Glutamatergic neuron (in vitro differentiated cells): ENCODE measurements around the gene OLFM1. TPM values are rescaled to one million over a fixed set of nuclear protein-coding genes. Genes with fewer than 3 reads are reported as not detected.

Source experiments
- DNase-seq: peaks from one replicate; pipeline ENCODE4 v3.0.0; 2022
- H3K27ac Mint-ChIP-seq: one replicate; pipeline ENCODE4 v1.8.0; 2020; ENCODE audit warnings: mild to moderate bottlenecking, mixed read lengths, inconsistent platforms; ENCODE audit not compliant: unreplicated experiment
- H3K27me3 Mint-ChIP-seq: one replicate; pipeline ENCODE4 v1.8.0; 2020; ENCODE audit warnings: mild to moderate bottlenecking, moderate library complexity, mixed read lengths, inconsistent platforms; ENCODE audit not compliant: unreplicated experiment
- H3K36me3 Mint-ChIP-seq: one replicate; pipeline ENCODE4 v1.8.0; 2020; ENCODE audit warnings: mild to moderate bottlenecking, mixed read lengths, inconsistent platforms; ENCODE audit not compliant: unreplicated experiment
- H3K4me1 Mint-ChIP-seq: one replicate; pipeline ENCODE4 v1.8.0; 2020; ENCODE audit warnings: mild to moderate bottlenecking, low read depth, mixed read lengths, inconsistent platforms; ENCODE audit not compliant: unreplicated experiment
- H3K4me3 Mint-ChIP-seq: one replicate; pipeline ENCODE4 v1.8.0; 2020; ENCODE audit warnings: mild to moderate bottlenecking, mixed read lengths, inconsistent platforms; ENCODE audit not compliant: unreplicated experiment
- H3K9me3 Mint-ChIP-seq: one replicate; pipeline ENCODE4 v1.8.0; 2020; ENCODE audit warnings: mild to moderate bottlenecking, moderate library complexity, mixed read lengths, inconsistent platforms; ENCODE audit not compliant: unreplicated experiment
- total RNA-seq: library from RNA; stranded (reverse); fragmentation: NEBNext Ultra II Directional; extraction: Animal tissue kit (Norgen Biotek cat#: 25700); gene quantifications from one replicate; pipeline ENCODE4 v1.2.1, GENCODE V29; 2021; ENCODE audit not compliant: unreplicated experiment
- TF ChIP-seq, protein P1 (sequence below): fragments of 200-600 bp; sonication (generic); IDR thresholded peaks from one replicate; pipeline ENCODE4 v1.5.0; 2021; ENCODE audit not compliant: partially characterized antibody, unreplicated experiment

OLFM1 gene
- total RNA-seq, 1 donor from 2014 or later, result 387 TPM

DNA sequence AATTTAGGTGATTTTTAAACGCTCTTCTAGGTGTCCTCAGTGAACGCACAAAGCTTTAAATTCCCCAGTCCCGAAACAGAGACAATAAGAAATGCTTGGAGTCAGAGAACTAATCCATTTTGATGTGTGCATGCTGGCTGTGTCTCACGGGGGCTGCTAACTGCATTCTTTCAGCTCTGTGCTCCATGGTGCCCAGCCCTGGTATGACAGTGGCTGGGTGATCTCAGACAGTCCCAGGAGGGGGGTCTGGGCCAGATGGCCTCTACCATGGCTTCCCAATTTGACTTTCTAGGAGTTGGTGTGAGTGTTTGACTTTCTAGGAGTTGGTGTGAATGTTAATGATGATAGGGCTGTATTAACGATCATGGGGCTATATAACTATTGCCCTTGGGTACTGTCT is 12.1 kb downstream of the OLFM1 start:
- H3K27ac Mint-ChIP-seq, result peak overlapping the region; percentile 57
- peak overlapping the region; percentile 73 for H3K4me3 Mint-ChIP-seq
- H3K36me3 Mint-ChIP-seq, result peaks cover 10% of the 10 kb centered on the region
- H3K4me1 Mint-ChIP-seq, result peaks cover 70% of the 10 kb centered on the region
- DNase-seq, result no peak
- H3K27me3 Mint-ChIP-seq, result peaks cover 5% of the 10 kb centered on the region
- peaks cover 13% of the 10 kb centered on the region for H3K9me3 Mint-ChIP-seq
- TF ChIP-seq, protein P1, sequence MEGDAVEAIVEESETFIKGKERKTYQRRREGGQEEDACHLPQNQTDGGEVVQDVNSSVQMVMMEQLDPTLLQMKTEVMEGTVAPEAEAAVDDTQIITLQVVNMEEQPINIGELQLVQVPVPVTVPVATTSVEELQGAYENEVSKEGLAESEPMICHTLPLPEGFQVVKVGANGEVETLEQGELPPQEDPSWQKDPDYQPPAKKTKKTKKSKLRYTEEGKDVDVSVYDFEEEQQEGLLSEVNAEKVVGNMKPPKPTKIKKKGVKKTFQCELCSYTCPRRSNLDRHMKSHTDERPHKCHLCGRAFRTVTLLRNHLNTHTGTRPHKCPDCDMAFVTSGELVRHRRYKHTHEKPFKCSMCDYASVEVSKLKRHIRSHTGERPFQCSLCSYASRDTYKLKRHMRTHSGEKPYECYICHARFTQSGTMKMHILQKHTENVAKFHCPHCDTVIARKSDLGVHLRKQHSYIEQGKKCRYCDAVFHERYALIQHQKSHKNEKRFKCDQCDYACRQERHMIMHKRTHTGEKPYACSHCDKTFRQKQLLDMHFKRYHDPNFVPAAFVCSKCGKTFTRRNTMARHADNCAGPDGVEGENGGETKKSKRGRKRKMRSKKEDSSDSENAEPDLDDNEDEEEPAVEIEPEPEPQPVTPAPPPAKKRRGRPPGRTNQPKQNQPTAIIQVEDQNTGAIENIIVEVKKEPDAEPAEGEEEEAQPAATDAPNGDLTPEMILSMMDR, result no peak

DNA sequence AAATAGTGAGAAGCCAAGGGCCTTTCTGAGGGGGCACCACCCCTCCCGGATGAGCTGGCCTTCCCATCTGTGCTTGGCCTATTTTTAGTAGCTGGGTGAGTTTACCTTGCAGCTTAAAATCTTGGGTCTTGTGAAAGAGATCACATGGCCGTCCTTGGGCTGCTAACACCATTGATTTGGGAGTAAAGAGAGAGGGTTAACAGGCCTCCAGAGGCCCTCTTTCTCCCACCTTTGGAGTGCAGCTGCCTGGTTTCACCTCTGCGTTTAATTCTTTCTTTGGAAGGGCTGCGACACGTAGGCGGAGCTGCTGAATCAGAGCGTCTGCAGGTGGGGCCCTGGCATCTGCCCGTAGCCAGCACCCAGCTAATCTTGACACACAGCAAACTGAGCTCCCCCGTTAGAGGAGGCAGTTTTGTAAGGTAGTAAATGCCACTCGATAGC is 12.8 kb downstream of the OLFM1 start:
- peak overlapping the region; percentile 73 for H3K4me3 Mint-ChIP-seq
- TF ChIP-seq, protein P1, result no peak
- no peak for DNase-seq
- H3K9me3 Mint-ChIP-seq, result peaks cover 9% of the 10 kb centered on the region
- peaks cover 10% of the 10 kb centered on the region for H3K36me3 Mint-ChIP-seq
- H3K4me1 Mint-ChIP-seq, result peaks cover 66% of the 10 kb centered on the region
- H3K27me3 Mint-ChIP-seq, result peaks cover 7% of the 10 kb centered on the region
- no peak overlapping the region for H3K27ac Mint-ChIP-seq

DNA sequence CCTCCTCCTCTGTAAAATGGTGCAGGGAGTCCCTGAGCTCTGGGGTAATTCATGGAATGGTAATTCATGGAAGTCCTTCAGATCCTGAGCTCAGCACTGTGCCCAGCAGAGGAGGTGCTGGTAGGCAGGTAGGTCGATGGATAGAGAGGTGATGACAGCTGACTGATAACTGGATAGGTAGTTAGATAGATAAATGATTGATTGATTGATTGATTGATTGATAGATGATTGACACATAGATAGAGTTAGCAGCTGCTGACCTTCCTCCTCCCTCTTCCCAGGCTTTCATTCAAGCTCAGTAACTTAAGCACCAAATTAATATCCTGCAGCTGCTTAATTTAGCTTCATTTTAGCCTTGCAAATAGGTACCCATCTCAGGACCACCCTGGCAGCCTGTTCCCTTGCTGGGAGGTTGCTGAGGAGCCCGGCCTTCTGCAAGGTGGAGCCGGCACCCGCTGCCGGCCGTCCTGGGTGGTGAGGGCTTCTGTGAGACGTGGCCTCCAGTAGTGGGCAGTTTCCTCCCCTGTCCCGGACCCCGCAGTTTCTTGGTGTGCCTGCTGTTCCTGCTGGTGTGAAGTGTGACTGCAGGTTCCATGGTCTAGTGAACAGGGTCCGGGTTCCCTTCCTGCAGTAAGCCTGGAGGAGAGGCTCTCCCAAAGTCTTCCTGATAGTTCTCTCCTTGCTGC is 13.4 kb downstream of the OLFM1 start:
- H3K27me3 Mint-ChIP-seq, result peaks cover 7% of the 10 kb centered on the region
- peak overlapping the region; percentile 42 for H3K4me3 Mint-ChIP-seq
- H3K36me3 Mint-ChIP-seq, result peaks cover 6% of the 10 kb centered on the region

DNA sequence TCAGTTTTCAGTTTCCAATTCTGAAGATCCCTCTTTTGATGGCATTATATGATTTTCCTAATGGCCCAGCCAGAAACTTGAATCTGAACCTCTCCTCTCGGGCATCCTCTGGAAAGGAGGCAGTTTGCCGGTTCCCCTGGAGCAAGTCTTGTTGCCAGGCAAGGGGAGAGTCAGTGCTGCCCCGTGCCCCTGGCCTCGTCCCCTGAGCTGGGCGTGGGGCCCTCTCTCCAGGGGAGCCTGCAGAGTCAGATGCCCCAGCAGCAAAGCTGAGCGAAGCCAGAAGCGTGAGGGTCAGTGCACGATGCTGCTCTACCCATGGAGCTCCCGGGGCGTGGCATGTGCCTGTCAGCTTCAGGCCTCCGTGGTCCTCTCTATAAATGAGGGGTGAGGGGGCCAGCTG is 14.0 kb downstream of the OLFM1 start:
- H3K27me3 Mint-ChIP-seq, result peaks cover 7% of the 10 kb centered on the region
- TF ChIP-seq, protein P1, result no peak
- no peak for DNase-seq
- peaks cover 6% of the 10 kb centered on the region for H3K36me3 Mint-ChIP-seq
- H3K4me3 Mint-ChIP-seq, result peak overlapping the region; percentile 36
- H3K4me1 Mint-ChIP-seq, result peaks cover 61% of the 10 kb centered on the region
- H3K27ac Mint-ChIP-seq, result no peak overlapping the region
- peaks cover 8% of the 10 kb centered on the region for H3K9me3 Mint-ChIP-seq

More for the DNA sequence above, 13.4 kb downstream of the OLFM1 start:
- H3K4me1 Mint-ChIP-seq, result peaks cover 62% of the 10 kb centered on the region
- H3K27ac Mint-ChIP-seq, result no peak overlapping the region
- TF ChIP-seq, protein P1, result no peak
- H3K9me3 Mint-ChIP-seq, result peaks cover 8% of the 10 kb centered on the region
- DNase-seq, result no peak

DNA sequence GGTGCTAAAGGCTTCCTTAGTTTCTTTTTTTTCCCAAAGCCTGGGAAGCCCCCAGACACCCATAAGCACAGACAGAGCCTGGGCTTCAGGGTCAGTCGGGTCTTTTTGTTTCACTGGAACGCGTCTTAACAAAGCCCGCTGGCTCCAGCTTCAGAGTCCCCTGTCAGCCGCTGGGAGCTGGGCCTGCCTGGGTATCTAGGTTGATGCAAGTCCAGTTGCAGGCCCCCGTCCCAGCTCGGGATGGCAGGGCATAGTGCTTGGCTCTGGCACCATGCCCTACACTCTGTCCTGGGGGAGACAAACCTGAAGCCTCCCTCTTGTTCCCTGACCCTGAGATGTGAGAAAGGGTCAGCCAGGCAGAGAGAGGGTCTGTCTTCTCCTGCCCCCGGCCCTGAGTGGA is 14.5 kb downstream of the OLFM1 start:
- Mint-ChIP-seq H3K4me3 (no peak overlapping the region), H3K4me1 (peaks cover 56% of the 10 kb centered on the region), H3K36me3 (peaks cover 3% of the 10 kb centered on the region), H3K27ac (no peak overlapping the region), H3K27me3 (peaks cover 6% of the 10 kb centered on the region), H3K9me3 (peaks cover 5% of the 10 kb centered on the region)
- DNase-seq, result no peak
- TF ChIP-seq, protein P1, result no peak
